Measurements from ENCODE around the gene ITPRIPL2.

Gene ITPRIPL2

GRCh38 chr16:19113577-19114358 is at the start of gene ITPRIPL2:
Gene ITPRIPL2 (plus strand): TSS chr16:19113964. CDS start chr16:19114462, 498 bp downstream.
- no peak for DNase-seq (ENCODE audit: low read depth in 2 of 2, low spot score in 1 of 2)

DNA sequence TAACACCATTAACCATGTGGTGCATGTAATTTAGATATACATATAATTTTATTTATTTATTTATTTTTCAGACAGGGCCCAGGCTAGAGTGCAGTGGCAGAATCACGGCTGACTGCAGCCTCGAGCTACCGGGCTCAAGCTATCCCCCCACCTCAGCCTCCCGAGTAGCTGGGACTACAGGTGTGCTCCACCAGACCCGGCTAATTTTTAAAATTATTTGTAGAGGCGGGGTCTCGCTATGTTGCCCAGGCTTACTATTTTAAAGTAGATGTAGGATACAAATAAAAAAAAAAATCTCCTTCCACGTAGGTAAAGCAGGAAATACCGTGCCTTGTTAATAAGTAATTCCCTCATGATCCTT is 46.8 kb upstream of the ITPRIPL2 start:
- DNase-seq (ENCODE audit: low read depth in 2 of 2, low spot score in 1 of 2), result no peak

GRCh38 chr16:19067349-19068236 is 46.2 kb upstream of the ITPRIPL2 start, which contains the start of gene COQ7:
Gene COQ7 (plus strand): TSS chr16:19067614. CDS start chr16:19067665, 51 bp downstream.
- DNase-seq (ENCODE audit: low read depth in 2 of 2, low spot score in 1 of 2), result peak; percentile 96

DNA sequence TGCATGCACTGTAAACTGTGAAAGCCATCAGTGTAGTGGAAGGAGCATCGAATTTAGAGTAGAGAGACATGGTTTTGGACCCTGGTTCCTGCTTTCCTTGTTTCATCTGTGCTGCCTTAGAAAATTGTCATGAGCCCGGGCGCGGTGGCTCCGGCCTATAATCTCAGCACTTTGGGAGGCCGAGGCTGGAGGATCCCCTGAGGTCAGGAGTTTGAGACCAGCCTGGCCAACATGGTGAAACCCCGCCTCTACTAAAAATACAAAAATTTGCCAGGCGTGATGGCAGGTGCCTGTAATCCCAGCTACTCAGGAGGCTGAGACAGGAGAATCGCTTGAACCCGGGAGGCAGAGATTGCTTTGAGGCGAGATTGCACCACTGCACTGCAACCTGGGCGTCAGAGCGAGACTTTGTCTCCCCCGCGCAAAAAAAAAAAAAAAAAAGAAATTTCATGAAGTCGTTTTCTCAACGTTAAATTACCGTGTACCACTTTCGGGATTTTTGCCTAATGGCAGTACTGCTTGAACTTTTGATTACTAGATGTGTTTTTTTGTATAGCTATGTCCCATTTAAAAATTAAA is 45.4 kb upstream of the ITPRIPL2 start:
- no peak for DNase-seq (ENCODE audit: low read depth in 2 of 2, low spot score in 1 of 2)

DNA sequence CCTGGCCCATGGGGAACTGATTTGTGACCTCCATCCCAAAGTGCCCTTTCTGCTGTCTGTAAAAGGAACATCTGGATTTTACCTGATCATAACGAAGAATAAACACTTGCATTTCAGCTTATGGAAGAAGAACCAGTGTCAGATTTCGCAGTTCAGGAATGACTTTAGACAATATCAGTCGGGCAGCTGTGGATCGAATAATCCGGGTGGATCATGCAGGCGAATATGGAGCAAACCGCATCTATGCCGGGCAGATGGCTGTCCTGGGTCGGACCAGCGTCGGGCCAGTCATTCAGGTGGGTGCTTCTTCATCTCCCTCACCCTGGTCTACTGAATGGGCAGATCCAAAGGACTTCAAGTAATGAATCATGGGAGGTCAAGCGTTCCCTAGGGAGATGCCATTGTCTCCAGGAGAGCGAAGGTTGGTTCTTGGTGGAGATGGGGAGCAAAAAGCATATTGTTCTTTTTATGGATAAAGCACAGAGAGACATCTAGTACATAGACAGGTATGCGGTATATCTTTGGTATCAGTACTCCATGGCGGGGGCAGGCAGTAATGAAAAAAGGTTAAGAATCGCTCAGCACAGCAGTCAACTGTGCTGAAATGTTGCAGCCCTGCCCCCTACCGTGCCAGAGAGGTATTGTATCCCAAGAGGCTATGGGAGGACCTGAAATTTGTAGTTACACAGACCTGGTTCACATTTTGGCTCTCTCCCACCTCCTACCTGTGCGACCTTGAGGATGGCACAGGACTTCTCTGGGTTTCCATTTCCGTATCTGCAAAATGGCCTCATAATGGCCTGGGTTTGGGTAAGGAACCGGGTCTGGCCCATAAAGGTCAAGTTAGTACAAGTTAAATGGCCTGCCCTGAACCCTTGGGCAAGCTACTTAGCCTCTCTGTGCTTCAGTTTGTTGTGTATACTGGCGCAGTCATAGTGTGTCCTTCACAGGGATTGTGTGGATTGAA is 41.7 kb upstream of the ITPRIPL2 start:
- peak; percentile 4 to 28 for DNase-seq (ENCODE audit: low read depth in 2 of 2, low spot score in 1 of 2)

DNA sequence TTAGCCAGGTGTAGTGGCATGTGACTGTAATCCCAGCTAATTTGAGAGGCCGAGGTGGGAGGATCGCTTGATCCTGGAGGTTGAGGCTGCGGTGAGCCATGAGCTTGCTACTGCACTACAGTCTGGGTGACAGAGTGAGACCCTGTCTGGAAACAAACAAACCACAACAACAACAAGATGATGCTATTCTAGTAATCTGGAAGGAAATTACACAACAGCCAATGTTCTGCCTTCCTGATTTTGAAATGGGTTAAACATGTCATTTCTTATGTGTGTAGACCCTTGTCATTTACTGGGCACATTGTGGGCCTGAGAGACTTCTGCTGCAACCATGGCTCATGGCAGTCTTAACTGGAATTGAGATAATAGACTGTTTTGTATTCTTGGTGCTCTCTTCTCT is 40.4 kb upstream of the ITPRIPL2 start:
- DNase-seq (ENCODE audit: low read depth in 2 of 2, low spot score in 1 of 2), result no peak

DNA sequence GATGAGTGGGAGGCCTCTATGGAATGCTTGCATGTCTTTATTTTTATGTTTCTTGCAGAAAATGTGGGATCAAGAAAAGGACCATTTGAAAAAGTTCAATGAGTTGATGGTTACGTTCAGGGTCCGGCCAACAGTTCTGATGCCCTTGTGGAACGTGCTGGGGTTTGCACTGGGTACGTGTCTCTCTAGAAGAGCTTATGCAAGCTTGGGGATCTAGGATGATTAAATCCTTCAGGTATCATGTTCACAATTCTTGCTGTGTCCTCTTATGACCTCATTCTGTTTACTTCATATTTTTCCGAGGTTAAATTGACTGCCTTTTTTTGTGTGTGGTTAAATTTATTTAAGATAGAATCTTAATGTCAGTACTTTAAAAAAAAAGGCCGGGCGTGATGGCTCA is 39.9 kb upstream of the ITPRIPL2 start:
- DNase-seq (ENCODE audit: low read depth in 2 of 2, low spot score in 1 of 2), result no peak

- DNase-seq (ENCODE audit: low read depth in 2 of 2, low spot score in 1 of 2), result no peak
These were observed 38.3 kb upstream of the ITPRIPL2 start for GRCh38 chr16:19075511-19075910.

GRCh38 chr16:19077879-19078278 is 35.9 kb upstream of the ITPRIPL2 start:
- DNase-seq (ENCODE audit: low read depth in 2 of 2, low spot score in 1 of 2), result no peak

GRCh38 chr16:19083670-19084069 is 30.1 kb upstream of the ITPRIPL2 start:
- DNase-seq (ENCODE audit: low read depth in 2 of 2, low spot score in 1 of 2), result no peak

GRCh38 chr16:19084139-19084538 is 29.6 kb upstream of the ITPRIPL2 start:
- DNase-seq (ENCODE audit: low read depth in 2 of 2, low spot score in 1 of 2), result no peak

- DNase-seq (ENCODE audit: low read depth in 2 of 2, low spot score in 1 of 2), result no peak
These were observed 28.9 kb upstream of the ITPRIPL2 start for GRCh38 chr16:19084879-19085278.

- DNase-seq (ENCODE audit: low read depth in 2 of 2, low spot score in 1 of 2), result no peak
These were observed 28.0 kb upstream of the ITPRIPL2 start for GRCh38 chr16:19085679-19086200.

DNA sequence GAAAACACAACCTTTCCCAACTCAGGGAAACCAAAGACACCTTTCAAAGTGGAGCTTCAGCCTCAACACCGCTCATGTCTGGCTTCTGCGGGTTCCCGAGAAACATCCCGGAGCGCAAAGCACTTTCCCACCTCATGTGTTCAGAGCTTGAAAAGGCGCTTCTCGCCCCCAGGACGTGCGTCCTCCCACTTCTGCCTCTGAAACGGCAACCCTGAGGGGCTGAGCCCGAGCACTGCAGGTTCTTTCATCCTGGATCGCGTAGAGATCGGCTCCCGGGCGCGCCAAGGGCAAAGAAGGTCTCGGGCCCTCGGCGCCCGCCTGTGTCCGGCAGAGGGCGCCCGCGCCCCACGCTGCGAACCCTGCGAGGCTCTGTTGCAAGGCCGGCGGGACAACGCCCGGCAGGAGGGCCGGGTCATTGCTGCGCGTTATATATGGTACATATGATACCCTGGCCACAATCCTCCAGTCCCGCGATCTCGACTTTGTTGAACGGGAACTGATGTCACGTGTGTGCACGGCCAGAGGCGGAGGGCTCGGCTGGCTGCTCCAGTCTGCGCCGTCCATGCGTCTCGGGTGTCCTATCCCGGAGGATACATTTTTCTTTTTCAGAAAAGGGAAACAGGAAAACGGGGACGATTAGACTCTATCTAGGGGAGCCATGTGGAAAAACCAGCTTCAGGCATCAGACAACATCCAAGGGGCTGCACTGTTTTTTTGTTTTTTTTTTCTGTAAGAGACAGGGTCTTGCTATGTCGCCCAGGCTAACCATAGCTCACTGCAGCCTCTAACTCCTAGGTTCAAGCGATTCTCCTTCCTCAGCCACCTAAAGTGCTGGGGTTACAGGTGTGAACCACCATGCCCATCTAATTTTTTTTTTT is 27.2 kb upstream of the ITPRIPL2 start:
- peak; percentile 48 for DNase-seq (ENCODE audit: low read depth in 2 of 2, low spot score in 1 of 2)

GRCh38 chr16:19088341-19088916 is 25.3 kb upstream of the ITPRIPL2 start:
- no peak for DNase-seq (ENCODE audit: low read depth in 2 of 2, low spot score in 1 of 2)

DNA sequence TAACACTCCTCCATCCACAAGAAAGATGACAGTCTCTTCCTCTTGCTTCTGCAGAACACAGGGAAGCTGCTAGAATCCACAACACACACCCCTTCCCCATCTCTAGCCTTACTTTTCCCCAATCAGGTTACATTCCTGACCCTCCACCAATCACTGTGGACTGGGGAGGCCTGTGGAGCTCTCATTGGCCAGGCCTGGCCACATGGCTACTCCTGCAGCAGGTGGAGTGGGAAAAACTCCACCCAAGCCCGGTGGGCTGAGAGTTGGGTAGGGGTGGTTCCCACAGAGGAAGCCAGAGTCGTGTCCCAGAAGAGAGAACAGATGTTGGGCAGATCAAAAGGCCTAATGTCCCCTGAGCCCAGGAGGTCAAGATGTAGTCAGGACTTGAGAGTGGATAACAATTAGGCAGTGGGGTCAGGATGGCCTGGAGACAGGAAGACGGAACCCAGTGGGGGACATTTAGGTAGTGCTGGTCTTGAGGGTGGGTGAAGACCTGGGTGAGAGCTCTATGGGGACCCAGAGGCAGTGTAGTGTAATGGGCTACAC is 24.3 kb upstream of the ITPRIPL2 start:
- DNase-seq (ENCODE audit: low read depth in 2 of 2, low spot score in 1 of 2), result no peak

DNA sequence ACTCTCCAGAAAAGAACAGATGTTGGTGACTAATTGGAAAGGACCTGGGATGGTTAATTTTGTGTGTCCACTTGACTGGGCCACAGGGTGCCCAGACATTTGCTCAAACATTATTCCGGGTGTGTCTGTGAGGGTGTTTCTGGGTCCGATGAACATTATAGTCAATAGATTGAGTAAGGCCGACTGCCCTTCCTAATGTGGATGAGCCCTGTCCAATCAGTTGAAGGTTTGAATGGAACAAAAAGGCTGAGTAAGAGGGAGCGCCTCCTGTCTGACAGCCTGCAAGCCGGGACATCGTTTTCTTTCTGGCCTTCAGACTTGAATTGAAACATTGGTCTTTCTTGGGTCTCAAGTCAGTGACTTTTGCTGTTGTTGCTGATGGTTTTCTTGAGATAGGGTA is 22.8 kb upstream of the ITPRIPL2 start:
- no peak for DNase-seq (ENCODE audit: low read depth in 2 of 2, low spot score in 1 of 2)

DNA sequence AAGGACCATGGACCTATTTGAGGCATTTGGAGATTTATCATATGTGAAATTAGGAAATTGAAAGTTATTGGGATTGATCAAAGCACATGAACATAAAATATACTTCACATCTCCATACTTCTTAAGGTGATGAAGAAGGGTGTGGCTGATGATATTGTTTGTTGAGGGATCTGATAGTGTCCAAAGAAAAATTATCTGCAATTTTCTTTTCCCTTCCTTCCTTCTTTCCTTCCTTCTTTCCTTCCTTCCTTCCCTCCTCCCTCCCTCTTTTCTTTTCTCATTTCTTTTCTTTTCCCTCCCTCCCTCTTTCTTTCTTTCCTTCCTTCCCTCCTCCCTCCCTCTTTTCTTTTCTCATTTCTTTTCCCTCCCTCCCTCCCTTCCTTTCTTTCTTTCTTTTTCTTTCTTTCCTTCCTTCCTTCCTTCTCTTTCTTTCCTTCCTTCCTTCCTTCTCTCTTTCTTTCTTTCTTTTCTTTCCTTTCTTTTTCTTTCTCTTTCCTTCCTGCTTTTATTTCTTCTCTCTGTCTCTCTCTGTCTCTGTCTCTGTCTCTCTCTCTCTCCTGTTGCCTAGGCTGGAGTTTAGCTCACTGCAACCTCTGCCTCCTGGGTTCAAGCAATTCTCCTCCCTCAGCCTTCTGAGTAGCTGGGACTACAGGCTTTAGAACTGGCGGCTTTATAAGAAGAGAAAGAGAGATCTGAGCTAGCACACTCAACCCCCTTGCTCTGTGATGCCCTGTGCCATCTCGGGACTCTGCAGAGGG is 20.9 kb upstream of the ITPRIPL2 start:
- DNase-seq (ENCODE audit: low read depth in 2 of 2, low spot score in 1 of 2), result no peak

Data from stimulated activated CD8-positive, alpha-beta memory T cell treated with anti-CD3 and anti-CD28 coated beads, Interleukin-4, amount 100 ng/mL, for 4 hours (primary cell).